Measurements from ENCODE around the gene WDR64.
A peak's percentile ranks its signal among the peaks of the same experiment; 100 is the strongest.

Gene WDR64

GRCh38 chr1:241842565-241842964 lies 190.5 kb downstream of the WDR64 start:
- H3K36me3 ChIP-seq (ENCODE audit: control insufficient read depth, insufficient read depth, low read length) = no peaks in the 10 kb centered on the region
- H3K27me3 ChIP-seq (ENCODE audit: control insufficient read depth, insufficient read depth, low read length) = no peaks in the 10 kb centered on the region
- no peaks in the 10 kb centered on the region for H3K9me3 ChIP-seq (ENCODE audit: control insufficient read depth, low read length)
- H2AFZ ChIP-seq = no peak overlapping the region
- H3K4me1 ChIP-seq = no peaks in the 10 kb centered on the region
- no peak overlapping the region for H3K9ac ChIP-seq
- H3K4me2 ChIP-seq (ENCODE audit: low read length) = no peak overlapping the region
- no peak overlapping the region for H3K4me3 ChIP-seq (ENCODE audit: low read depth, low read length)
- H3K27ac ChIP-seq = no peak overlapping the region
- no peak for TF ChIP-seq CTCF (IDR thresholded peaks at IDR 0.05)
- H3K79me2 ChIP-seq = no peaks in the 10 kb centered on the region

- H3K4me2 ChIP-seq (ENCODE audit: low read length) = no peak overlapping the region
- H3K27ac ChIP-seq = no peak overlapping the region
- no peak overlapping the region for H3K4me3 ChIP-seq (ENCODE audit: low read depth, low read length)
- H3K4me1 ChIP-seq = no peaks in the 10 kb centered on the region
- no peaks in the 10 kb centered on the region for H3K79me2 ChIP-seq
- no peak for TF ChIP-seq CTCF (IDR thresholded peaks at IDR 0.05)
- H3K9me3 ChIP-seq (ENCODE audit: control insufficient read depth, low read length) = no peaks in the 10 kb centered on the region
- no peaks in the 10 kb centered on the region for H3K36me3 ChIP-seq (ENCODE audit: control insufficient read depth, insufficient read depth, low read length)
- H3K27me3 ChIP-seq (ENCODE audit: control insufficient read depth, insufficient read depth, low read length) = no peaks in the 10 kb centered on the region
- no peak overlapping the region for H3K9ac ChIP-seq
- no peak overlapping the region for H2AFZ ChIP-seq
Observed at GRCh38 chr1:241844593-241844992, 192.5 kb downstream of the WDR64 start.

GRCh38 chr1:241846375-241846774 lies 194.3 kb downstream of the WDR64 start:
- Histone ChIP-seq H3K27ac (no peak overlapping the region), H3K79me2 (no peaks in the 10 kb centered on the region), H2AFZ (no peak overlapping the region), H3K9me3 (ENCODE audit: control insufficient read depth, low read length) (no peaks in the 10 kb centered on the region), H3K4me3 (ENCODE audit: low read depth, low read length) (no peak overlapping the region), H3K4me2 (ENCODE audit: low read length) (no peak overlapping the region), H3K9ac (no peak overlapping the region), H3K4me1 (no peaks in the 10 kb centered on the region), H3K36me3 (ENCODE audit: control insufficient read depth, insufficient read depth, low read length) (no peaks in the 10 kb centered on the region), H3K27me3 (ENCODE audit: control insufficient read depth, insufficient read depth, low read length) (no peaks in the 10 kb centered on the region)
- TF ChIP-seq CTCF (IDR thresholded peaks at IDR 0.05) = no peak

- Histone ChIP-seq H3K4me1 (no peaks in the 10 kb centered on the region), H2AFZ (peak overlapping the region; percentile 96), H3K79me2 (no peaks in the 10 kb centered on the region), H3K4me3 (ENCODE audit: low read depth, low read length) (peak overlapping the region; percentile 98), H3K9ac (no peak overlapping the region), H3K4me2 (ENCODE audit: low read length) (peak overlapping the region; percentile 54), H3K9me3 (ENCODE audit: control insufficient read depth, low read length) (no peaks in the 10 kb centered on the region), H3K36me3 (ENCODE audit: control insufficient read depth, insufficient read depth, low read length) (no peaks in the 10 kb centered on the region), H3K27ac (no peak overlapping the region), H3K27me3 (ENCODE audit: control insufficient read depth, insufficient read depth, low read length) (no peaks in the 10 kb centered on the region)
- no peak for TF ChIP-seq CTCF (IDR thresholded peaks at IDR 0.05)
Observed at GRCh38 chr1:241846862-241847539, 194.9 kb downstream of the WDR64 start.

GRCh38 chr1:241847540-241847795 lies 195.4 kb downstream of the WDR64 start:
- Histone ChIP-seq H3K79me2 (no peaks in the 10 kb centered on the region), H3K4me3 (ENCODE audit: low read depth, low read length) (peak overlapping the region; percentile 98), H3K4me1 (no peaks in the 10 kb centered on the region), H3K36me3 (ENCODE audit: control insufficient read depth, insufficient read depth, low read length) (no peaks in the 10 kb centered on the region), H3K9me3 (ENCODE audit: control insufficient read depth, low read length) (no peaks in the 10 kb centered on the region), H3K27ac (peak overlapping the region; percentile 98), H3K27me3 (ENCODE audit: control insufficient read depth, insufficient read depth, low read length) (no peaks in the 10 kb centered on the region), H2AFZ (peak overlapping the region; percentile 96), H3K4me2 (ENCODE audit: low read length) (peak overlapping the region; percentile 54), H3K9ac (no peak overlapping the region)
- TF ChIP-seq CTCF (IDR thresholded peaks at IDR 0.05) = no peak
